ENCODE data around the gene CACNA1B.

CACNA1B gene

DNA sequence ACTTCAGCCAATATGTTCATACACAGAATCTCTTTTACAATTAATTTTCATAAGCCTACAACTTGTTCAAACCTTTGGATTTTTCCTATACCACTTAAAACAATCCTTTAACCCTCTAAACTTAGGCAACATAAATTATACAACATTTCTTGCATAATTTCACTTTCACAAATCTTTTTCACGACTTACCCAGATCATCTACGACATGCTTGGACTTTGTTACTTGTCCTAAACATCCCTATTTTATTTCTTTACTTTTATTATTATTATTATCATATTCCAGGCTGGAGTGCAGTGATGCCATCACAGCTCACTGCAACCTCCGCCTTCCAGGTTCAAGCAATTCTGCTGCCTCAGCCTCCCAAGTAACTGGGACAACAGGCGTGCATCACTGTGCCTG lies 68.0 kb downstream of the CACNA1B start:
- Mint-ChIP-seq H3K9me3 (peaks cover 51% of the 10 kb centered on the region), H3K4me3 (no peak overlapping the region), H3K27me3 (ENCODE audit: low read depth) (no peaks in the 10 kb centered on the region), H3K27ac (no peak overlapping the region), H3K36me3 (ENCODE audit: low read depth) (no peaks in the 10 kb centered on the region), H3K4me1 (no peaks in the 10 kb centered on the region)
- TF ChIP-seq, protein P1, sequence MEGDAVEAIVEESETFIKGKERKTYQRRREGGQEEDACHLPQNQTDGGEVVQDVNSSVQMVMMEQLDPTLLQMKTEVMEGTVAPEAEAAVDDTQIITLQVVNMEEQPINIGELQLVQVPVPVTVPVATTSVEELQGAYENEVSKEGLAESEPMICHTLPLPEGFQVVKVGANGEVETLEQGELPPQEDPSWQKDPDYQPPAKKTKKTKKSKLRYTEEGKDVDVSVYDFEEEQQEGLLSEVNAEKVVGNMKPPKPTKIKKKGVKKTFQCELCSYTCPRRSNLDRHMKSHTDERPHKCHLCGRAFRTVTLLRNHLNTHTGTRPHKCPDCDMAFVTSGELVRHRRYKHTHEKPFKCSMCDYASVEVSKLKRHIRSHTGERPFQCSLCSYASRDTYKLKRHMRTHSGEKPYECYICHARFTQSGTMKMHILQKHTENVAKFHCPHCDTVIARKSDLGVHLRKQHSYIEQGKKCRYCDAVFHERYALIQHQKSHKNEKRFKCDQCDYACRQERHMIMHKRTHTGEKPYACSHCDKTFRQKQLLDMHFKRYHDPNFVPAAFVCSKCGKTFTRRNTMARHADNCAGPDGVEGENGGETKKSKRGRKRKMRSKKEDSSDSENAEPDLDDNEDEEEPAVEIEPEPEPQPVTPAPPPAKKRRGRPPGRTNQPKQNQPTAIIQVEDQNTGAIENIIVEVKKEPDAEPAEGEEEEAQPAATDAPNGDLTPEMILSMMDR (IDR thresholded peaks at IDR 0.05; ENCODE audit: unreplicated experiment in 3 of 3): no peak

DNA sequence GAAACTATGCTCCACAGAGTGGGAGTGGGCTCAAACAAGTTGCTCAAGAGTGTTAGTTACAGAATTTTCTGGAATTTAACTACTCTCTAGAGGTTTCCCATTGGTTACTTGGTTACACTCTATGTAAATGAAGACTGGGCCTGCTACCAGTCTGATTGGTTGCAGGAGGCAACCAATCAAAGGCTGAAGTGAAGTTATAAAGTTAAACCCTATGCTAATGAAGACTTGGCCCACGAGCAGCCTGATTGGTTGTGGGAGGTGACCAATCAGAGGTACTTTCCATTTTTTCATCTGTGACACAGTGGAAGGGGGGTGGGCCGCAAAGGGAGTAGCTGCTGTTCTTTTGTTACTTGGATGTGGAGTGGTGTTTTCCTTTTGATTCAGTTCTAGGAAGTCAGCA lies 69.4 kb downstream of the CACNA1B start:
- Mint-ChIP-seq H3K27ac (no peak overlapping the region), H3K4me1 (no peaks in the 10 kb centered on the region), H3K36me3 (ENCODE audit: low read depth) (no peaks in the 10 kb centered on the region), H3K27me3 (ENCODE audit: low read depth) (no peaks in the 10 kb centered on the region), H3K9me3 (peaks cover 38% of the 10 kb centered on the region), H3K4me3 (no peak overlapping the region)
- TF ChIP-seq, protein P1 (IDR thresholded peaks at IDR 0.05; ENCODE audit: unreplicated experiment in 3 of 3): no peak

DNA sequence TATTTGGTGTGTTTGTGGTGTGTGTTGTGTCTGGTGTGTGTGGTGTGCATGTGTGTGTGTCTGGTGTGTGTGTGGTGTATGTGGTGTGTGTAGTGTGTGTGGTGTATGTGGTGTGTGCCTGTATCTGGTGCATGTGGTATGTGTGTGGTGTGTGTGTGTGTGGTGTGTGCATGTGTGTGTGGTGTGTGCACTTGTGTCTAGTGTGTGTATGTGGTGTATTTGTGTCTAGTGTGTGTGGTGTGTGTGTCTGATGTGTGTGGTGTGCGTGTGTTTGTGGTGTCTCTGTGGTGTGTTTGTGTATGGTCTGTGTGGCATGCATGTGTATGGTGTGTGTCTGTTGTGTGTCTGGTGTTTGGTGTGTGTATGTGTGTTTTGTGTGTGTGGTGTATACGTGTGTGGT lies 71.1 kb downstream of the CACNA1B start:
- peaks cover 24% of the 10 kb centered on the region for H3K9me3 Mint-ChIP-seq
- H3K36me3 Mint-ChIP-seq (ENCODE audit: low read depth): no peaks in the 10 kb centered on the region
- H3K4me1 Mint-ChIP-seq: no peaks in the 10 kb centered on the region
- H3K27ac Mint-ChIP-seq: no peak overlapping the region
- no peak overlapping the region for H3K4me3 Mint-ChIP-seq
- H3K27me3 Mint-ChIP-seq (ENCODE audit: low read depth): no peaks in the 10 kb centered on the region
- TF ChIP-seq, protein P1 (IDR thresholded peaks at IDR 0.05; ENCODE audit: unreplicated experiment in 3 of 3): no peak

DNA sequence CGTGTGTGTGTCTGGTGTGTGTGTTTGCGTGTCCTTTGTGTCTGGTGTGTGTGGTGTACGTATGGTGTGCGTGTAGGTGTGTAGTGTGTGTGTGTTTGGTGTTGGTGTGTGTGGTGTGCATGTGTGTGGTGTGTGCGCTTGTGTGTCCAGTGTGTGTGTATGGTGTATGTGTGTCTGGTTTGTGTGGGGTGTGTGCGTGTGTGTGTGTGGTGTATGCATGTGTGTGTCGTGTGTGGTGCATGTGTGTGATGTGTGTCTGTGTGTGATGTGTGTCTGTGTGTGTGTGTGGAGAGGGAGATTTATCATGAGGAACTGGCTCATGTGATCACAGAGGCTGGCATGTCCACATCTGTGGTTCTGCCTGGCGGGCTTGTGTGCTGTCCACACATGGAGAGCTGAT lies 71.7 kb downstream of the CACNA1B start:
- Mint-ChIP-seq H3K4me1 (no peaks in the 10 kb centered on the region), H3K27ac (no peak overlapping the region), H3K9me3 (peaks cover 19% of the 10 kb centered on the region), H3K36me3 (ENCODE audit: low read depth) (no peaks in the 10 kb centered on the region), H3K27me3 (ENCODE audit: low read depth) (no peaks in the 10 kb centered on the region), H3K4me3 (no peak overlapping the region)
- TF ChIP-seq, protein P1 (IDR thresholded peaks at IDR 0.05; ENCODE audit: unreplicated experiment in 3 of 3): no peak

DNA sequence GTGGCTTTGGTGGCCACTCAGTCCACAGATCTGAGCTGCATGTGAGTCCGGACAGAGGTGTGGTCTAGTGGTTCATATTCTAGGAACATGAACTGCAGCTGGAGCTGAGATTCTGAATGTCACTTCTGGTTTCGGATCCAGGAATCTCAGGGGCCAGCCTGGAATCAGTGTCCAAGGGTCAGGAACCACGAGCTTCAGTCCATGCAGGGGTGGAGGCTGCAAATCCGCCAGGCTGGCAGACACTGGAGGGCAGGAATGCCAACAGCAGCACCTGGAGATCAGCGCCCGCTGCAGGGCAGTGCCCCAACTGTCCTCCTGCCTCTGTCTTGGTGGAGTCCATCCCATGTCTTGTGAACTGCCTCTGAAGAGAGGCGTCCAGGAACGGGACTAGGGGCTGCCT lies 73.5 kb downstream of the CACNA1B start:
- Mint-ChIP-seq H3K36me3 (ENCODE audit: low read depth) (no peaks in the 10 kb centered on the region), H3K27me3 (ENCODE audit: low read depth) (no peaks in the 10 kb centered on the region), H3K4me3 (no peak overlapping the region), H3K27ac (no peak overlapping the region), H3K4me1 (no peaks in the 10 kb centered on the region), H3K9me3 (peaks cover 12% of the 10 kb centered on the region)
- TF ChIP-seq, protein P1 (IDR thresholded peaks at IDR 0.05; ENCODE audit: unreplicated experiment in 3 of 3): no peak

DNA sequence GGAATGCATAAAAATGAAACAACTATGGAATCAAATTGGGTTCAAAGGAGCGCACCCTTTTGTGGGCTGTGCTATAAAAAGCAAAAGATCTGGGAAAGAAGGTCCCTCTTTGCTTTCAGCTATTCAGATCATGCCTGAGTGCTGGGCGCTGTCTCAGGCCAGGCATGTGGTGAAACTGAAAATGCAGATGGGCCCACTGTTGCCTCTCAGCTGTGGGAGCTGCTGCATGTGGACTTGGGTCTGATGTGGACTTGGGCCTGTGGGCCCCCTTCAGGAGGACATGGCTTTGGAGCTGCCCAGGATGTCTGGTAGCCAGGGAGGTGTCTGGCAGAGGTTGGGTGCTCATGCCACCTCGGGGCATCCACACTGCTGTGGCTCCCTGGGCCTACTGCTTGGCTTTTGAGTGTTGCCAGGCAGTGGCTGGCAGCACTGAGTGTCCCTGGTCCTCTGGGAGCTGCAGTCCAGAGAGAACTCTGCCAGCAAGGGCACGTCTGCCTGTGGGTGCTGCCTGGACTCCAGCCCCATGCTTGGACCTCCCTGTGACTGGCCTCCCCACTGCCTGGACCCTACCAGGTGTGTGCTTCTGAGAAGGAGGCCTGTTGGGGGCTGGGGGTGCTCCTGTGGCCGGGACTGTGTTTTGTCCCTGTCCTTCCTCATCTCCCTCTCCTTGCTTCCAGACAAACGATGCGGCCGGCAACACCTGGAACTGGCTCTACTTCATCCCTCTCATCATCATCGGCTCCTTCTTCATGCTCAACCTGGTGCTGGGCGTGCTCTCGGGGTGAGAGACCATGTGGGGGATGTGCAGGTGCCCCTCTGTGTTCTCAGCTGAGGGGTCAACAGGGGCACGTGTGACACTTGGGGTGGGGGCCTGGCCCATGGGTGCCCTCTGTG lies 74.3 kb downstream of the CACNA1B start:
- Mint-ChIP-seq H3K4me1 (no peaks in the 10 kb centered on the region), H3K27ac (no peak overlapping the region), H3K27me3 (ENCODE audit: low read depth) (no peaks in the 10 kb centered on the region), H3K4me3 (no peak overlapping the region), H3K36me3 (ENCODE audit: low read depth) (no peaks in the 10 kb centered on the region), H3K9me3 (peaks cover 6% of the 10 kb centered on the region)
- TF ChIP-seq, protein P1 (IDR thresholded peaks at IDR 0.05; ENCODE audit: unreplicated experiment in 3 of 3): no peak
